Right lobe of liver (tissue), 4 donors: Measurements from ENCODE around the gene COA1.

ENCODE experiments used
- POLR2A ChIP-seq: fragments of 450-650 bp; IDR thresholded peaks from one replicate; pipeline ENCODE4 v1.6.1; 2017; ENCODE audit warnings: antibody characterized with exemption, mild to moderate bottlenecking
- TF ChIP-seq, protein P1 (sequence below), 4 donors: fragments of 200-600 bp in 3 of 4; fragments of 450-650 bp in 1 of 4; IDR thresholded peaks; one replicate each; pipeline versions ENCODE4 v1.5.1 to v1.8.0; 2016 to 2022; ENCODE audit warnings: antibody characterized with exemption in 4 of 4, mild to moderate bottlenecking in 2 of 4
- donor health status: DM: no; HTN: no; CAD: no.
- donor health status: DM: no; HTN: no; CAD: no.
- donor health status: DM: no; HTN: yes; CAD: no.

GRCh38 chr7:43753271-43753810 lies 24.0 kb upstream of the COA1 start:
- TF ChIP-seq, protein P1, sequence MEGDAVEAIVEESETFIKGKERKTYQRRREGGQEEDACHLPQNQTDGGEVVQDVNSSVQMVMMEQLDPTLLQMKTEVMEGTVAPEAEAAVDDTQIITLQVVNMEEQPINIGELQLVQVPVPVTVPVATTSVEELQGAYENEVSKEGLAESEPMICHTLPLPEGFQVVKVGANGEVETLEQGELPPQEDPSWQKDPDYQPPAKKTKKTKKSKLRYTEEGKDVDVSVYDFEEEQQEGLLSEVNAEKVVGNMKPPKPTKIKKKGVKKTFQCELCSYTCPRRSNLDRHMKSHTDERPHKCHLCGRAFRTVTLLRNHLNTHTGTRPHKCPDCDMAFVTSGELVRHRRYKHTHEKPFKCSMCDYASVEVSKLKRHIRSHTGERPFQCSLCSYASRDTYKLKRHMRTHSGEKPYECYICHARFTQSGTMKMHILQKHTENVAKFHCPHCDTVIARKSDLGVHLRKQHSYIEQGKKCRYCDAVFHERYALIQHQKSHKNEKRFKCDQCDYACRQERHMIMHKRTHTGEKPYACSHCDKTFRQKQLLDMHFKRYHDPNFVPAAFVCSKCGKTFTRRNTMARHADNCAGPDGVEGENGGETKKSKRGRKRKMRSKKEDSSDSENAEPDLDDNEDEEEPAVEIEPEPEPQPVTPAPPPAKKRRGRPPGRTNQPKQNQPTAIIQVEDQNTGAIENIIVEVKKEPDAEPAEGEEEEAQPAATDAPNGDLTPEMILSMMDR (IDR thresholded peaks at IDR 0.05), result no peak
- TF ChIP-seq POLR2A, result no peak
